Mucosa of gallbladder (tissue), 1 donor: ENCODE results near the gene POLR1G. TPM values are rescaled to one million over a fixed set of nuclear protein-coding genes. Genes with fewer than 3 reads are reported as not detected.
"Not testable (repeated sequence)": the region's sequence is repeated elsewhere in the genome, so short reads cannot be mapped to it uniquely, and the experiment has no call there.

Experiments
- DNase-seq: peaks from one replicate; pipeline ENCODE4 v3.0.0-alpha.2; 2020; ENCODE audit warnings: low spot score
- total RNA-seq: library from RNA; stranded (reverse); gene quantifications from one replicate; pipeline ENCODE4 v1.2.1, GENCODE V29; 2021
- donor health status: DM: no; HTN: no; CAD: no.

POLR1G gene
- total RNA-seq, 1 donor from 2014 or later: 4.9 TPM

DNA sequence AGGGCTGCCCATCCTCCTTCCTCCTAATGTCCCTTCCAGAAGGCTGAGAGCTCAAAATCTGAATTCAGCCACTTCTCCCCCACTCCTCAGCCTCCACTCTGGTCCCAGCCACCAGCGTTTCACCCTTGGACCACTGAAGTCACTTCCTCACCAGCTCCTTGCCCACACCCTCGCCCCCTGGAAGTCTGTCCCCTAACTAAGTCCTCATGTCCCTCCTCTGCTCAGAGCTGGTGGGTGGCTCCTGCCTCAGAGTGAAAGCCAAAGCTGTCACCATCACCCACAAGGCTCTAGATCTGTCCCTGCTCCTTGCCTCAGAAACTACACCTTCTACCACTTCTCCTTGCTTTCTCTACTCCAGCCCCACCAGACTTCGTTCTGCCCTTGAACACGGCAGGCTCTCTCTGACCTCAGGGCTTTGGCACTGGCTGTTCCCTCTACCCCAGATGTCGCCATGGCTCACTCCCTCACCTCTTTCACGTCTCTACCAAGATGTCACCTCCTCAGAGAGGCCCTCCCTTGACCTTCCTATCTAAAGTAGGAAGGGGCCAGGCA is 15.6 kb downstream of the POLR1G start:
- no peak for DNase-seq

- no peak for DNase-seq
Measured at GRCh38 chr19:45423033-45423588, 16.7 kb downstream of the POLR1G start.

DNA sequence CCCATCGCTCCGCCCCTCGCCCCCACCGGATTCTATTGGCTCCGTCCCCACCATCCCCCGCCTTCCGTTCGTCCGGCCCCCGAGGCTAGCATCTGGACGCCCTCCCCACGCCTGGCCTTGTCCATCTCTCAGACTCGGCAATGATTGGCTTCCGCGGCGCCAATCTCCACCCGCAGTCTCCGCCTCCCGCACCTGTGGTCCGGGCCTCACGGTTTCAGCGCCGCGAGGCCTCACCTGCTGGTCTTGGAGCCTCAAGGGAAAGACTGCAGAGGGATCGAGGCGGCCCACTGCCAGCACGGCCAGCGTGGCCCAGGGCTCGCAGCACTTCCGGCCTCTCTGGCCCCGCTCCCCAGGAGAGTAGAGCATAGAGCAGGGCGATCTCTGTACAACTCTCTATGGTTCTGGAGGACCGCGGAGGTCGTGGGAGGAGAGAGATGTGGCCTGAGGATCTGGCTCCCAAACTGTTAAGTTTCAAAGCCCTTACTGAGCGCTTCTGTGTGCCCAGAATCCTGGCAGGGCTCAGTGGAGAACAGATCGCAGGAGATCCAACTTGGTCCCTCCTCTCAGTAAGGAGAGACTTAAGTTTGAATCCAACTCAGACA is 17.2 kb downstream of the POLR1G start, which contains the start of gene ERCC1:
TSS of gene ERCC1 (minus strand) at position 329 of the 602 bp plus-strand sequence. CDS start 543 bp downstream, outside the sequence.
- DNase-seq: peak; percentile 97

DNA sequence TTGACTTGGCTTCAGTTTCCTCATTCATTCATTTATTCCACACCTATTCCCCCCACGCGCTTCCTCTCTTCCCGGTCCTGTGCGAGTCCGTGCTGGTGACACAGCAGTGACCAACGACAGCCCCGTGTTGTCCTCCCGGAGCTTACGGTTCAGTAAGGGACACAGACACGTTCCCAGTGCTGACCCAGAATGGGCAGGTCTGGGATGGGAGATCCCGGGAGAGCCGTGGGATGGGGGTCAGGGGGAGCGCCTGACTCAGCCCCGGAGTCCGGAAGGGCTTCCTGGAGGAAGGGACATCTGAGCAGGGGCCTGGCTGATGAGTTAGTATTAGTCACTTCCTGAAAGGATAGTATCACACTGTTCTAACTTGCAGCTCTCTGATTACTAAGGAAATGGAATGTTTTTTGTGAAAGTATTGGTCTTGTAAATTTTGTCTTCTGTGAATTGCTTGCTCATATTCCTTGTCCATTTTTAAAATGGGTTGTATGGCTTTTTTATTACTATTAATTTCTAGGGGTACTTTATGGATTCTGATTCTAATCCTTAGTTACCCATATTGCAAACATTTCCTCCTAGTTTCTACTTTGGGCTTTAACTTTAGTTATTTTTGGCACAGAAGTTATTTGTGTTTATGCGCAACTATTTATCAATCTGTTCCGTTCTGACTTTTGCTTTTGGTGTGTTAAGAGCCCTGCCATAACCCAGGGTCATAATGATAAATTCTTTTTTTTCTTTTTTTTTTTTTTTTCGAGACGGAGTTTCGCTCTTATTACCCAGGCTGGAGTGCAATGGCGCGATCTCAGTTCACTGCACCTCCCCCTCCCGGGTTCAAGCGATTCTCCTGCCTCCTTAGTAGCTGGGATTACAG is 18.0 kb downstream of the POLR1G start:
- peak; percentile 62 for DNase-seq

DNA sequence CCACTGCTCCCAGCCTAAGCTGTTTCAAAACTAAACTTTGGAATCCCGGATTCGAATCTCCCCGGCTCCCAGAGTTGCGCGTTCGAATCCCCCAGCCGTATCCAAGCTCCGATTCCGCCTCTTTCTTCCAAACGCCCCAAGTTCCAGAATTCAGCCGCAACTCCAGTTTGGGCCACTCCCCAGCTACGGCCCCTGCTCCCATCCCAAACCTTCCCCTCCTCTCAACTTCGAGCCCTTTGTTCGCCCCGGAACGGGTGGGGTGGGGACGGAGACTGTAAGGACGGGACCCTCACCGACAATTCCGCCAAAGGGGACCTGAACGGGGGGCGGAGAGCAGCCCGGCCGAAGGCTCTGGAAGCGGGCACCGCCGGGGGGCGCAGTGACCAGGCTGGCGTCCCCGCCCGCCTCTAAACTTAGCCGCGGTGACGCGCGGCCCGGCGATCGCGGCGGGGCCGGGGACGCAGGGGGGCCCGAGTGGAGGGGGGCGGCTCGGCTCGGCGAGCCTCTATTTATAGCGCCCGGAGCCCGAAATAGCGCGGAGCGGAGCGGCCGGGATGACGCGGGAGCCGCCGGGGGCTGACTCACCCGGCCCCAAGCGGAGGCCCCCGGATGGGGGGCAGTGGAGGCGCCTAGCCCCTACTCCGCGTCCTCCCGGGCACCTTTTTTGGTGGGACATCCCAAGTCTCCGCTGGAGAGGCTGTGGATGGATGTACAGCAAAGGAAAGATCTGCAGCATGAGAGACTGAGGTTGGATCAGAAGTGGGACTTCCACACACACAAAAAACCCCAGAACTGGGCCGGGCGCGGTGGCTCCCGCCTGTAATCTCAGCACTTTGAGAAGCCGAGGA is 22.2 kb downstream of the POLR1G start:
- no peak for DNase-seq

DNA sequence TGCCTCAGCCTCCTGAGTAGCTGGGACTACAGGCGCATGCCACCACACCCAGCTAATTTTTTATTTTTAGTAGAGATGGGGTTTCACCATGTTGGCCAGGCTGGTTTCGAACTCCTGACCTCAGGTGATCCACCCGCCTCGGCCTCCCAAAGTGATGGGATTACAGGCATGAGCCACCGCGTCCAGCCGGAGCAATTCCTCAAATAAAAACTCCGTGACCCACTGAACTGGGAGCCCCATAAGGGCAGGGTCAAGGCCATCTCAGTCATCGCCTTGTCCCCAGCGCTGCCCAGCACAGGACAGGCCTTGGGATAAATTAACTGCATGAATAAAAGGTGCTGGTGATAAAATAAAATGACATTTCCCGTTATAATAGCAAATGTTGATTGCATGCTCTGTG is 23.5 kb downstream of the POLR1G start:
- not testable (repeated sequence) for DNase-seq

GRCh38 chr19:45431008-45431407 is 24.6 kb downstream of the POLR1G start:
- DNase-seq: not testable (repeated sequence)

DNA sequence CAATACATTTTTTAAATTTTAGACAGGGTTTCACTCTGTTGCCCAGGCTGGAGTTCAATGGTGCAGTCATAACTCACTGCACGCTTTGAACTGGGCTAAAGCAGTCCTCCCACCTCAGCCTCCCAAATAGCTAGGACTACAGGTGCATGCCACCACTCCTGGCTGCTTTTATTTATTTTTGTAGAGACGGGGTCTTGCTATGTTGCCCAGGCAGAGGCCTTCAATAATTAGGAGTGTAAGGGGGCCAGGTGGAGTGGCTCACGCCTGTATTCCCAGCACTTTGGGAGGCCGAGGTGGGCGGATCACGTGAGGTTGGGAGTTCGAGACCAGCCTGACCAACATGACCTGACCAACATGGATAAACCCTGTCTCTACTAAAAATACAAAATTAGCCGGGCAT is 26.1 kb downstream of the POLR1G start:
- not testable (repeated sequence) for DNase-seq

DNA sequence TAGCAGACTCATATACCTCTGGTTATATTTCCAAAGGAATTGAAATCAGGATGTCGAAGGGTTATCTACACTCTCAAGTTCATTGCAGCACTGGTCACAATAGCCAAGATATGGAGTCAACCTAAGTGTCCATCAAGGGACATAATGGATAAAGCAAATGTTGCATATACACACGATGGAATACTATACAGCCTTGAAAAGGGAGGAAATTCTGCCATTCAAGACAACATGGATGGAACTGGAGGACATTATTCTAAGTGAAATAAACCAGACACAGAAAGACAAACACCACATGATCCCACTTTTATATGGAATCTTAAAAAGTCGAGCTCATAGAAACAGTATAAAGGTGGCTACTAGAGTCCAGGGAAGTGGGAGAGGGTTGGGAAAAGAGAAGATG is 30.9 kb downstream of the POLR1G start:
- no peak for DNase-seq

GRCh38 chr19:45439190-45439568 is 32.7 kb downstream of the POLR1G start:
- DNase-seq: no peak

GRCh38 chr19:45439569-45440258 is 33.3 kb downstream of the POLR1G start:
- peak; percentile 82 for DNase-seq

DNA sequence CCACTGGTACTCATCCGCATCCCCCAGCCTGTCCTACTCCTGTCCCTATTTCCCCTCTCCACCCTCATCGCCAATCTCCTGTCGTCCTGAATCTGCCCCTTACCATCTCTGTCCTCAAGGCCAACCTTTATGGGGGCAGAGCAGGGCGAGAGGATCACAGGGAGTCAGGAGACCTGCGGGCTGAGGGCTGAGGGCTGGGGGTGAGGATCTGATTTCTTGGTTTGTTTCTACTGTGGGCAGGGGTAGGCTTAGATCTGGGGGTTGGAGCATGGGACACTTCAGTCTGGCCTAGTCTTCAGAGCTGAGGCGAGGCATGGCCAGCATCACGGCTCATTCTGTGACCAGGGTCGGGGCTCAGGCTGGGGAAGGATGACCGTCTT is 33.8 kb downstream of the POLR1G start:
- DNase-seq: no peak

DNA sequence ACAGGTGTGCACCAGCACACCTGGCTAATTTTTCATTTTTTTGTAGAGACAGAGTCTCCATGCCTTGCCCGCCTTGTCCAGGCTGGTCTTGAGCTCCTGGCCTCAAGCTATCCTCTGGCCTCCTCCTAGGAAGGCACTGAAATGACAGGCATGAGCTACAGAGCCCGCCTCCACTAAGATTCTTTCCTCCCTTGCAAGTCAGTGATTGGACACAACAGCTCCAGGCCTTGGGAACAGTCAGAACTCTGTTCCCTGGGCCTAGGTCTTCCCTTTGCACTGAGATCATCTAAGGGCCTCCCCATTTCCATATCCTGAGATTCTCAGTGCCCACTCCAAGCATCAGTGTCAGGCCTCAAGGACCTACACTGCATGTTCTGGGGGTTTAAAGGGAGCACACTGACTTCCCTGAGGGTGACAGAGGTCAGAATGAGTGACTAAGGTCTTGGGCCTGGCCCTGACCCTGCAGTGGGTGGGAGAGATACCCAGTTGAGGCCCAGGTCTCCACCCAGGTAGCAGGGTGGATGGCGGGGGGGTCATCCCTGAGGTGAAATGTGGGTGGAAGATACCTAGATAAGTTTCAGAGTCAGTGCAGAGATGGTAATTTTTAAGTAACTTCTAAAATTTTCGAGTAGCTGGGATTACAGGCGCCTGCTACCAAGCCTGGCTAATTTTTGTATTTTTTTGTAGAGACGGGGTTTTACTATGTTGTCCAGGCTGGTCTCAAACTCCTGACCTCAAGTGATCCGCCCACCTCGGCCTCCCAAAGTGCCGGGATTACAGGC is 34.6 kb downstream of the POLR1G start:
- DNase-seq: no peak

DNA sequence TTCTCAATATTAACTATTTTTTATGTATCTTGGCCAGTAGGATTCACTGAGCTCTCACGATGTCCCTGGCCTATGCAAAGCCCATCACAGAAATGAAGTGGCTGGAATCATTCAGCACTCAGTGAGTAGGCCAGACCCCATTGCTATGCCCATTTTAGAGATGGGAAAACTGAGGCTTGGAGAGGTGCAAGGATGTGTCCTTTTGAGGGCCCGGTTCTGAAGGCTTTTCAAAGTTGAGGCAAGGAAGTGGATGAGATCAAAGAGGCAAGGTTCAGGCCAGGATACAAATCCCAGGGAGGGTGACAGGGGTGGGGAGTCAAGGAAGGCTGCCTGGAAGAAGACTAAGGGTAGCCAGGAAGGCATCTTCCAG is 35.9 kb downstream of the POLR1G start:
- no peak for DNase-seq

DNA sequence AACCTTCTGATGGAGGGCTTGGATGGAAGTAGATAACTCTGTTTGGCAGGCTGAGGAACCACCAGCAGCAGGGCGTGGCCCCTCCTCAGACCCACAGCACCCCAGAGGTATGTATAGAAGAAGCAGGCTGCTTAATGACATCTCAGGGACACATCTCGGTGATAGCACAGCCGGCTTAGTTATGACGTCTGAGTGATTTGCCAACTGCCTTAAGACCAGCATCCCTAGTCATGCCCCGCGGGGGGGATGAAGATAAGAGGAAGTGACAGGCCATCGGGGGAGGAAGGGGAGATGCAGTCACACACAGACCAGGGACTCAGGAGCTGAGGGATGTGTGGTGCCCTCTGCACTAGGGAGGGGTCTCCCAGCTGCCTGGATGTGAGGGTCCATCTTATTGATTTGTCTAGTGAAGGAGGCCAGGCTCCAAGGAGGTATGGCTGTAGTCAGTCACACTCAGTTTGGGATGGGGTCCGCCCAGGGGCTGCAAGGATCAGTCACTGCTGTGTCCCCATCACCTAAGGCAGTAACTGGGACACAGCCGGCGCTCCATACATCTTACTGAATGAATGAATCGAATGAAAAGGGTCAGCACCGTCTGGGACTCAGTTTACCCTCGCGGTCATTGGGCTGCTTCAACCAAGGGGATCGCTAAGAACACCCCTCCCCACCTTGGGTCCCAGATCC is 36.5 kb downstream of the POLR1G start:
- peak; percentile 45 for DNase-seq

GRCh38 chr19:45443462-45444317 is 37.2 kb downstream of the POLR1G start:
- DNase-seq: peak; percentile 92

- DNase-seq: peak; percentile 93
Measured at GRCh38 chr19:45444318-45445041, 38.0 kb downstream of the POLR1G start.

DNA sequence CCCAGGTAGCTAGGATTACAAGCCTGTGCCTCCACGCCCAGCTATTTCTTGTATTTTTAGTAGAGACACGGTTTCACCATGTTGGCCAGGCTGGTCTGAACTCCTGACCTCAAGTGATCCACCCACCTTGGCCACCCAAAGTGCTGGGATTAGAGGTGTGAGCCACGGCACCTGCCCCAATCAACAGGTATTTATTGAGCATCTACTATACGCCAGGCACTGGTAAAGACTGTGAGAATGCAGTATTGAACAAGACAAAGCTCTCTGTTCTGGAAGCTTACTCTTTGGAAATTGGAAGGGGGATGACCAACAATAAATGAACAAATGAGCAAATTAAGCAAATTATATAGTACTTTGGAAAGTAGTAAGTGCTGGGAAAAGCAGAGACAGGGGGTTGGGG is 38.7 kb downstream of the POLR1G start:
- no peak for DNase-seq
